HepG2 (cell line): ENCODE measurements around the gene TYMP. TPM values are rescaled to one million over a fixed set of nuclear protein-coding genes. Genes with fewer than 3 reads are reported as not detected.

ENCODE experiments used
- ETV5 ChIP-seq: IDR thresholded peaks from 2 replicates; pipeline ENCODE4 v1.6.1; 2018; ENCODE audit warnings: missing biosample characterization, missing genetic modification reagents, inconsistent platforms, borderline replicate concordance
- GPBP1L1 ChIP-seq: sonication (generic); formaldehyde crosslinking; IDR thresholded peaks from 2 replicates; pipeline ENCODE4 v1.5.0; 2020; ENCODE audit warnings: mild to moderate bottlenecking, missing genetic modification reagents
- HOXA9 ChIP-seq: sonication (generic); formaldehyde crosslinking; IDR thresholded peaks from 2 replicates; pipeline ENCODE4 v1.8.1; 2022; ENCODE audit warnings: missing genetic modification reagents, mild to moderate bottlenecking, moderate library complexity, borderline replicate concordance
- LBX2 ChIP-seq: sonication (generic); formaldehyde crosslinking; IDR thresholded peaks from 2 replicates; pipeline ENCODE4 v1.5.0; 2020; ENCODE audit warnings: missing genetic modification reagents, mild to moderate bottlenecking, borderline replicate concordance
- MLLT10 ChIP-seq: sonication (generic); formaldehyde crosslinking; IDR thresholded peaks from 2 replicates; pipeline ENCODE4 v1.4.0; 2020; ENCODE audit warnings: missing genetic modification reagents
- MTERF4 ChIP-seq: sonication (generic); formaldehyde crosslinking; IDR thresholded peaks from 2 replicates; pipeline ENCODE4 v1.8.0; 2023; ENCODE audit warnings: mild to moderate bottlenecking, missing genetic modification reagents
- NCOR1 ChIP-seq: fragments of 200-600 bp; sonication (generic); IDR thresholded peaks from 2 replicates; pipeline ENCODE4 v1.7.0; 2017; ENCODE audit warnings: antibody characterized with exemption, low read length, borderline replicate concordance
- PHF8 ChIP-seq: sonication (generic); formaldehyde crosslinking; IDR thresholded peaks from 2 replicates; pipeline ENCODE4 v1.5.0; 2020; ENCODE audit warnings: missing genetic modification reagents
- RXRA ChIP-seq: sonication (generic); formaldehyde crosslinking; IDR thresholded peaks from 2 replicates; pipeline ENCODE4 v1.5.1; 2020; ENCODE audit warnings: missing genetic modification reagents
- TERF1 ChIP-seq: sonication (generic); formaldehyde crosslinking; IDR thresholded peaks from 2 replicates; pipeline ENCODE4 v1.8.0; 2022; ENCODE audit warnings: mild to moderate bottlenecking, missing genetic modification reagents, moderate library complexity
- ZFP36L1 ChIP-seq: sonication (generic); formaldehyde crosslinking; IDR thresholded peaks from 2 replicates; pipeline ENCODE4 v1.8.0; 2022; ENCODE audit warnings: mild to moderate bottlenecking, missing genetic modification reagents, moderate library complexity
- ZIK1 ChIP-seq: sonication (generic); formaldehyde crosslinking; IDR thresholded peaks from 2 replicates; pipeline ENCODE4 v1.5.0; 2020; ENCODE audit warnings: mild to moderate bottlenecking, low read depth, missing genetic modification reagents, borderline replicate concordance
- ZNF232 ChIP-seq: sonication (generic); formaldehyde crosslinking; IDR thresholded peaks from 2 replicates; pipeline ENCODE4 v1.4.0; 2020; ENCODE audit warnings: missing genetic modification reagents, borderline replicate concordance
- polyA plus RNA-seq, 8 experiments: library from polyadenylated mRNA; depleted of rRNA in 3 of 8; stranded (reverse) in 7 of 8; unstranded in 1 of 8; fragments of >200 nt; fragmentation: Illumina TruSeq in 4 of 8; extraction: Trizol in 4 of 8; gene quantifications; 2 replicates each; pipeline versions ENCODE4 v1.2.1 to v1.2.3, GENCODE V29; 2011 to 2016; ENCODE audit warnings: low read depth in 4 of 8, missing spikeins in 1 of 8, mixed read lengths in 1 of 8; ENCODE audit not compliant: insufficient read depth in 1 of 8
- total RNA-seq, 5 experiments: library from RNA; depleted of rRNA; stranded (reverse); fragments of >200 nt; fragmentation: Illumina TruSeq; extraction: Trizol; gene quantifications; 2 replicates each; pipeline ENCODE4 v1.2.3, GENCODE V29; 2016; ENCODE audit warnings: low read depth in 1 of 5
- TF ChIP-seq, protein P1 (sequence below): sonication (generic); formaldehyde crosslinking; IDR thresholded peaks from 2 replicates; pipeline ENCODE4 v1.8.0; 2022; ENCODE audit warnings: mild to moderate bottlenecking, missing genetic modification reagents; ENCODE audit not compliant: insufficient replicate concordance
- TF ChIP-seq, protein P2 (sequence below): sonication (generic); formaldehyde crosslinking; IDR thresholded peaks from 2 replicates; pipeline ENCODE4 v1.4.0; 2020; ENCODE audit warnings: mild to moderate bottlenecking, missing genetic modification reagents
- TF ChIP-seq, protein P3 (sequence below): sonication (generic); formaldehyde crosslinking; IDR thresholded peaks from 2 replicates; pipeline ENCODE4 v1.4.0; 2020; ENCODE audit warnings: missing genetic modification reagents
- TF ChIP-seq, protein P4 (sequence below): sonication (generic); formaldehyde crosslinking; IDR thresholded peaks from 2 replicates; pipeline ENCODE4 v1.8.1; 2023; ENCODE audit warnings: mild to moderate bottlenecking, moderate library complexity, missing genetic modification reagents

TYMP gene
- total and polyA plus RNA-seq, 2 of the 13 experiments (the other 11 are each of a cell fraction or from before 2014, with no cell fraction given): 3.9 to 4.3 TPM

- TF ChIP-seq, protein P1, sequence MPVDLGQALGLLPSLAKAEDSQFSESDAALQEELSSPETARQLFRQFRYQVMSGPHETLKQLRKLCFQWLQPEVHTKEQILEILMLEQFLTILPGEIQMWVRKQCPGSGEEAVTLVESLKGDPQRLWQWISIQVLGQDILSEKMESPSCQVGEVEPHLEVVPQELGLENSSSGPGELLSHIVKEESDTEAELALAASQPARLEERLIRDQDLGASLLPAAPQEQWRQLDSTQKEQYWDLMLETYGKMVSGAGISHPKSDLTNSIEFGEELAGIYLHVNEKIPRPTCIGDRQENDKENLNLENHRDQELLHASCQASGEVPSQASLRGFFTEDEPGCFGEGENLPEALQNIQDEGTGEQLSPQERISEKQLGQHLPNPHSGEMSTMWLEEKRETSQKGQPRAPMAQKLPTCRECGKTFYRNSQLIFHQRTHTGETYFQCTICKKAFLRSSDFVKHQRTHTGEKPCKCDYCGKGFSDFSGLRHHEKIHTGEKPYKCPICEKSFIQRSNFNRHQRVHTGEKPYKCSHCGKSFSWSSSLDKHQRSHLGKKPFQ (CRISPR knock-in tag): no peak
- TF ChIP-seq ZNF232: no peak
- TF ChIP-seq HOXA9 (CRISPR knock-in tag): no peak
- no peak for TF ChIP-seq ZFP36L1 (CRISPR knock-in tag)
- 0 out of 2 replicates have a peak, but pooled peaks have one; percentile 49 for TF ChIP-seq MTERF4 (CRISPR knock-in tag)
- no peak for TF ChIP-seq NCOR1
- TF ChIP-seq, protein P2, sequence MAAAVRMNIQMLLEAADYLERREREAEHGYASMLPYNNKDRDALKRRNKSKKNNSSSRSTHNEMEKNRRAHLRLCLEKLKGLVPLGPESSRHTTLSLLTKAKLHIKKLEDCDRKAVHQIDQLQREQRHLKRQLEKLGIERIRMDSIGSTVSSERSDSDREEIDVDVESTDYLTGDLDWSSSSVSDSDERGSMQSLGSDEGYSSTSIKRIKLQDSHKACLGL (CRISPR knock-in tag): no peak
- TF ChIP-seq, protein P3, sequence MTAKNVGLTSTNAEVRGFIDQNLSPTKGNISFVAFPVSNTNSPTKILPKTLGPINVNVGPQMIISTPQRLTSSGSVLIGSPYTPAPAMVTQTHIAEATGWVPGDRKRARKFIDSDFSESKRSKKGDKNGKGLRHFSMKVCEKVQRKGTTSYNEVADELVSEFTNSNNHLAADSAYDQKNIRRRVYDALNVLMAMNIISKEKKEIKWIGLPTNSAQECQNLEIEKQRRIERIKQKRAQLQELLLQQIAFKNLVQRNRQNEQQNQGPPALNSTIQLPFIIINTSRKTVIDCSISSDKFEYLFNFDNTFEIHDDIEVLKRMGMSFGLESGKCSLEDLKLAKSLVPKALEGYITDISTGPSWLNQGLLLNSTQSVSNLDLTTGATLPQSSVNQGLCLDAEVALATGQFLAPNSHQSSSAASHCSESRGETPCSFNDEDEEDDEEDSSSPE (CRISPR knock-in tag): no peak
- no peak for TF ChIP-seq ZIK1
- TF ChIP-seq ETV5 (CRISPR knock-in tag): 0 out of 2 replicates have a peak, but pooled peaks have one; percentile 3
- no peak for TF ChIP-seq GPBP1L1
- no peak for TF ChIP-seq MLLT10 (CRISPR knock-in tag)
- no peak for TF ChIP-seq LBX2
- TF ChIP-seq PHF8 (CRISPR knock-in tag): peak; percentile 55; the same call in 1 of the 2 replicates
- TF ChIP-seq RXRA (CRISPR knock-in tag): 0 out of 2 replicates have a peak, but pooled peaks have one; percentile 4
- TF ChIP-seq, protein P4, sequence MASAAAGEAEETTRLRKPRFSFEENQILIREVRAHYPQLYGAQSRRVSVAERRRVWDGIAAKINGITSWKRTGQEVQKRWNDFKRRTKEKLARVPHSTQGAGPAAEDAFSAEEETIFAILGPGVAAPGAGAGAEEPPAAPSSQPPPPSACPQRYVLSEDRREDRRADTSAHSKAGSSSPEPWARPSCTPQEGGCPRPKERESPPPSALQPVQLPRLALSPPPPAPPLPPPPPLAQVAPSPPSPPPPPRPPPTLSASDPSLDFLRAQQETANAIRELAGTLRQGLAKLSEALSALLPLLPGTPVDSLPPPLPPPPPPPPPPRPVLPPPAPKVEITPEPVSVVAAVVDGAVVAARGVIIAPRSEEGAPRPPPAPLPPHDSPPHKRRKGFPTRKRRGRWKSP (CRISPR knock-in tag): no peak
- no peak for TF ChIP-seq TERF1
Observed at GRCh38 chr22:50486561-50487289, 43.1 kb downstream of the TYMP start, which contains the start of gene MIOX (continued).
